ENCODE measurements around the gene ATAD5. TPM values are rescaled to one million over a fixed set of nuclear protein-coding genes. Genes with fewer than 3 reads are reported as not detected.

Gene ATAD5
- polyA plus RNA-seq, 1 of the 3 experiments (the other 2 are of a cell fraction): 0.66 TPM

- ChIA-PET CTCF (no interaction called here), POLR2A (no interaction called here)
- no peak for DNase-seq
- Histone ChIP-seq H3K4me1 (ENCODE audit: control insufficient read depth in 1 of 2, insufficient read depth in 2 of 2, low read depth in 1 of 2, low read length in 1 of 2) (no peaks in the 10 kb centered on the region), H3K4me2 (no peak overlapping the region), H2AFZ (ENCODE audit: low read depth) (no peak overlapping the region), H3K9ac (no peak overlapping the region), H3K9me3 (no peaks in the 10 kb centered on the region), H3F3A (replicated peaks; ENCODE audit: insufficient read depth) (peaks cover 3% of the 10 kb centered on the region), H3K4me3 (ENCODE audit: low read depth in 2 of 2, low read length in 1 of 2) (no peak overlapping the region), H3K79me2 (ENCODE audit: insufficient read depth) (no peaks in the 10 kb centered on the region), H3K9me2 (no peaks in the 10 kb centered on the region), H3K27ac (ENCODE audit: low read depth in 2 of 2, low read length in 1 of 2) (no peak overlapping the region), H3K36me3 (replicated peaks in 1 of 2; ENCODE audit: control insufficient read depth in 1 of 2, insufficient read depth in 2 of 2, low read length in 1 of 2) (peaks cover 2 to 4% of the 10 kb centered on the region in 2 experiments), H3K27me3 (ENCODE audit: insufficient read depth) (no peaks in the 10 kb centered on the region), H4K20me1 (ENCODE audit: insufficient read depth) (no peaks in the 10 kb centered on the region)
- WGBS (ENCODE audit: low lambda C conversion rate): 94% methylated on average over 6 of the region's 6 CpGs
- TF ChIP-seq POLR2AphosphoS5 (IDR thresholded peaks at IDR 0.05; ENCODE audit: low read depth, low read length): no peak
- no peak for TF ChIP-seq IRF3 (IDR thresholded peaks at IDR 0.05; ENCODE audit: low read depth, low read length)
- no peak for TF ChIP-seq USF1 (IDR thresholded peaks at IDR 0.05; ENCODE audit: borderline replicate concordance, low read depth)
- no peak for TF ChIP-seq FOSL2 (IDR thresholded peaks at IDR 0.05; ENCODE audit: borderline replicate concordance, low read depth)
- TF ChIP-seq YY1 (IDR thresholded peaks at IDR 0.05; ENCODE audit: low read depth): no peak
- no peak for TF ChIP-seq ELF1 (IDR thresholded peaks at IDR 0.05)
- TF ChIP-seq NFIC (IDR thresholded peaks at IDR 0.05; ENCODE audit: borderline replicate concordance): no peak
- no peak for TF ChIP-seq TCF12 (IDR thresholded peaks at IDR 0.05)
- TF ChIP-seq TAF1 (IDR thresholded peaks at IDR 0.05; ENCODE audit: borderline replicate concordance, low read depth, low read length): no peak
- TF ChIP-seq EP300 (IDR thresholded peaks at IDR 0.05; ENCODE audit: borderline replicate concordance in 1 of 2, low read depth in 1 of 2, low read length in 1 of 2): no peak
- TF ChIP-seq SIN3A (IDR thresholded peaks at IDR 0.05; ENCODE audit: borderline replicate concordance, low read depth, low read length): no peak
- TF ChIP-seq CHD2 (IDR thresholded peaks at IDR 0.05; ENCODE audit: low read length, partially characterized antibody): no peak
- no peak for TF ChIP-seq PBX3 (IDR thresholded peaks at IDR 0.05)
- TF ChIP-seq RFX5 (IDR thresholded peaks at IDR 0.05; ENCODE audit: low read length): no peak
- TF ChIP-seq RCOR1 (IDR thresholded peaks at IDR 0.05; ENCODE audit: low read length): no peak
Measured at GRCh38 chr17:30848021-30848420, 16.3 kb downstream of the ATAD5 start.

GRCh38 chr17:30854146-30854545 lies 22.4 kb downstream of the ATAD5 start:
- Histone ChIP-seq H4K20me1 (ENCODE audit: insufficient read depth) (no peaks in the 10 kb centered on the region), H3F3A (replicated peaks; ENCODE audit: insufficient read depth) (no peaks in the 10 kb centered on the region), H3K27me3 (ENCODE audit: insufficient read depth) (no peaks in the 10 kb centered on the region), H3K79me2 (ENCODE audit: insufficient read depth) (no peaks in the 10 kb centered on the region), H3K4me1 (ENCODE audit: control insufficient read depth in 1 of 2, insufficient read depth in 2 of 2, low read depth in 1 of 2, low read length in 1 of 2) (no peaks in the 10 kb centered on the region), H3K36me3 (replicated peaks in 1 of 2; ENCODE audit: control insufficient read depth in 1 of 2, insufficient read depth in 2 of 2, low read length in 1 of 2) (peaks cover 2 to 18% of the 10 kb centered on the region in 2 experiments), H3K4me3 (ENCODE audit: low read depth in 2 of 2, low read length in 1 of 2) (no peak overlapping the region), H3K9me3 (no peaks in the 10 kb centered on the region), H3K27ac (ENCODE audit: low read depth in 2 of 2, low read length in 1 of 2) (no peak overlapping the region), H3K9ac (no peak overlapping the region), H3K4me2 (no peak overlapping the region), H2AFZ (ENCODE audit: low read depth) (no peak overlapping the region), H3K9me2 (no peaks in the 10 kb centered on the region)
- ChIA-PET POLR2A (no interaction called here), CTCF (no interaction called here)
- no peak for TF ChIP-seq TCF12 (IDR thresholded peaks at IDR 0.05)
- no peak for TF ChIP-seq CTCF (IDR thresholded peaks at IDR 0.05)
- 100% methylated on average over 3 of the region's 3 CpGs for WGBS (ENCODE audit: low lambda C conversion rate)
- DNase-seq: no peak

All from SK-N-SH (cell line).